DMS153 treated with DMSO at 0.1 percent for 48 hours (cell line): ENCODE results near the gene ZBTB17.
"Not testable (repeated sequence)": the region's sequence is repeated elsewhere in the genome, so short reads cannot be mapped to it uniquely, and the experiment has no call there.

Source experiments
- DNase-seq: peaks from one replicate; lab custom pipeline; 2025; ENCODE audit not compliant: unreplicated experiment; lab: John Stamatoyannopoulos, UW

The ZBTB17 gene

DNA sequence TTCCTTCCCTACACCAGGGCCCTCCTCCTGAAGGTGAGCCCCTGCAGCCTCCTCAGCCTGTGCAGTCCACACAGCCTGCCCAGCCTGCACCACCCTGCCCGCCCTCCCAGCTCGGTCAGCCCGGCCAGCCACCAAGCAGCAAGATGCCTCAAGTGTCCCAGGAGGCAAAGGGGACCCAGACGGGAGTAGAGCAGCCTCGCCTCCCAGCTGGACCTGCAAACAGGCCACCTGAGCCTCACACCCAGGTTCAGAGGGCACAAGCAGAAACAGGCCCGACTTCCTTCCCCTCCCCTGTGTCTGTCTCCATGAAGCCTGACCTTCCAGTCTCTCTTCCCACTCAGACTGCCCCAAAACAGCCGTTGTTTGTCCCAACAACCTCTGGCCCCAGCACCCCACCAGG, 38.8 kb downstream of the ZBTB17 start:
- no peak for DNase-seq

- DNase-seq: no peak
These were observed 39.9 kb downstream of the ZBTB17 start for GRCh38 chr1:15936025-15936424.

DNA sequence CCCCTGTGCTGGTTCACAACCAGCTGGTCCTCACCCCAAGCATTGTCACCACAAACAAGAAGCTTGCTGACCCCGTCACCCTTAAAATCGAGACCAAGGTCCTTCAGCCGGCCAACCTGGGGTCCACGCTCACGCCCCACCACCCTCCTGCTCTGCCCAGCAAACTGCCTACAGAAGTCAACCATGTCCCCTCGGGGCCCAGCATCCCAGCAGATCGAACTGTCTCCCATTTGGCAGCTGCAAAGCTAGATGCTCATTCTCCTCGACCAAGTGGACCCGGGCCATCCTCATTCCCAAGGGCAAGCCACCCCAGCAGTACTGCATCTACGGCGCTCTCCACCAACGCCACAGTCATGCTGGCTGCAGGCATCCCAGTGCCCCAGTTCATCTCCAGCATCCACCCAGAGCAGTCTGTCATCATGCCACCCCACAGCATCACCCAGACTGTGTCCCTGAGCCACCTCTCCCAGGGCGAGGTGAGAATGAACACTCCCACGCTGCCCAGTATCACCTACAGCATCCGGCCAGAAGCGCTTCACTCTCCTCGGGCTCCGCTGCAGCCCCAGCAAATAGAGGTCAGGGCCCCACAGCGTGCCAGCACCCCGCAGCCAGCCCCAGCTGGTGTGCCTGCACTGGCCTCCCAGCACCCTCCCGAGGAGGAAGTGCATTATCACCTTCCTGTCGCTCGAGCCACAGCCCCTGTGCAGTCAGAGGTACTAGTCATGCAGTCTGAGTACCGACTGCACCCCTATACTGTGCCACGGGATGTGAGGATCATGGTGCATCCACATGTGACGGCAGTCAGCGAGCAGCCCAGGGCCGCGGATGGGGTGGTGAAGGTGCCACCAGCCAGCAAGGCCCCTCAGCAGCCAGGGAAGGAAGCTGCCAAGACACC, 40.6 kb downstream of the ZBTB17 start:
- DNase-seq: no peak

- no peak for DNase-seq
These were observed 41.5 kb downstream of the ZBTB17 start for GRCh38 chr1:15934211-15935055.

- no peak for DNase-seq
These were observed 42.2 kb downstream of the ZBTB17 start for GRCh38 chr1:15933684-15934083.

GRCh38 chr1:15932612-15933011, 43.3 kb downstream of the ZBTB17 start:
- DNase-seq: no peak

DNA sequence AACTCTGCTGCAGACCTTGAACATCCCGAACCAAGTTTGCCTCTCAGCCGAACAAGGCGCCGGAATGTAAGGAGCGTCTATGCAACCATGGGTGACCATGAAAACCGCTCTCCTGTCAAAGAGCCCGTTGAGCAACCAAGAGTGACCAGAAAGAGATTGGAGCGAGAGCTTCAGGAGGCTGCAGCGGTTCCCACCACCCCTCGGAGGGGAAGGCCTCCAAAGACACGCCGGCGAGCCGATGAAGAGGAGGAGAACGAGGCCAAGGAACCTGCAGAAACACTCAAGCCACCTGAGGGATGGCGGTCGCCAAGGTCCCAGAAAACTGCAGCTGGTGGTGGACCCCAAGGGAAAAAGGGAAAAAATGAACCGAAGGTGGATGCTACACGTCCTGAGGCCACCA, 44.0 kb downstream of the ZBTB17 start:
- no peak for DNase-seq

DNA sequence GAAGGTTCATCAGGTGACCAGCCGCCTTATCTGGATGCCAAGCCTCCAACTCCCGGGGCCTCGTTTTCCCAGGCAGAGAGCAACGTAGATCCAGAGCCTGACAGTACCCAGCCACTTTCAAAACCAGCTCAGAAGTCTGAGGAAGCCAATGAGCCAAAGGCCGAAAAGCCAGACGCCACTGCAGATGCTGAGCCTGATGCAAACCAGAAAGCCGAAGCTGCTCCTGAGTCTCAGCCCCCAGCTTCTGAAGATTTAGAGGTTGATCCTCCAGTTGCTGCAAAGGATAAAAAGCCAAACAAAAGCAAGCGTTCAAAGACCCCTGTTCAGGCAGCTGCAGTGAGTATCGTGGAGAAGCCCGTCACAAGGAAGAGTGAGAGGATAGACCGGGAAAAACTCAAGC, 44.5 kb downstream of the ZBTB17 start:
- DNase-seq: no peak

- no peak for DNase-seq
These were observed 46.6 kb downstream of the ZBTB17 start for GRCh38 chr1:15928971-15929965.

DNA sequence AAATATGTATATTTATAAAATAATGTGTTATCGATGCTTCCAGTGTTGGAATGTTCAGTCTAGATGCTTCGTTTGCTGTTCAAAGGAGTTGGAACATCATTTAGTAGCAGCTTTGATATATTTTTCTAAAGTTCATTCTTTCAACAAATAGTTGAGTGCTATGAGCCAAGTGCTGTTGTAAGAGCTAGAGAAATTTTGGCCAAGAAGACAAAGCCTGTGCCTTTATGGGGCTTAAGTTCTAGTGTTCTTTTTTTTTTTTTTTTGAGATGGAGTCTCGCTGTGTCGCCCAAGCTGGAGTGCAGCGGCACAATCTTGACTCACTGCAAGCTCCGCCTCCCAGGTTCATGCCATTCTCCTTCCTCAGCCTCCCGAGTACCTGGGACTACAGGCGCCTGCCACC, 49.5 kb downstream of the ZBTB17 start:
- not testable (repeated sequence) for DNase-seq

GRCh38 chr1:15923241-15923640, 52.7 kb downstream of the ZBTB17 start:
- no peak for DNase-seq

DNA sequence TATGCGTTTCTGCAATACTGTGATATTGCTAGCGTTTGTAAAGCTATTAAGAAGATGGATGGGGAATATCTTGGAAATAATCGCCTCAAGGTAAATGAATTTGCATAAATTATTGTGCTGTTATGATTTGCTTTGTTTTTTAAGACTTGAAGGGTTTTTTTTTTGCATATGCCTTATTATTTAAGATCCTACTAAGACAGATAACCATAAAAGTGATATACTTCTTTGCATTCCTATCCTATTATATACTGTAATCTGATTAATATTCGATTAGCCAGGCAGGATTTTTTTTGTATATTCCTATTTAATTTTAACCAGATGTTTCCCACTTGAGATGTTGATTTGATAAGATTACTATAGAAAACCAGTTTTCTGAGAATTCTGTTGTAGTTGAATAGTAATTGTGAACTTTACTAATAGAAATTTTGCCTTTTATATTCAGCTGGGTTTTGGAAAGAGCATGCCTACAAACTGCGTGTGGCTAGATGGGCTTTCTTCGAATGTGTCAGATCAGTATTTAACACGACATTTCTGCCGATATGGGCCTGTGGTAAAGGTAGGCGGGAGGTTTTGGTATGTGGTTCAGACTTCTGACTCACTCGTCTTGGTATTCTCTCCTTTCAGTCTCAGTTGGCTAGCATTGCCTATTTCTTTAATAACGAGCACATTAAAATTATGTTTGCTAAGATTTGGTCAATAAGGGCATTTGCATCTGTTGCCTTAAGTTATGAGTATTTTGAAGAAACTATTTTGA, 56.8 kb downstream of the ZBTB17 start:
- DNase-seq: no peak

DNA sequence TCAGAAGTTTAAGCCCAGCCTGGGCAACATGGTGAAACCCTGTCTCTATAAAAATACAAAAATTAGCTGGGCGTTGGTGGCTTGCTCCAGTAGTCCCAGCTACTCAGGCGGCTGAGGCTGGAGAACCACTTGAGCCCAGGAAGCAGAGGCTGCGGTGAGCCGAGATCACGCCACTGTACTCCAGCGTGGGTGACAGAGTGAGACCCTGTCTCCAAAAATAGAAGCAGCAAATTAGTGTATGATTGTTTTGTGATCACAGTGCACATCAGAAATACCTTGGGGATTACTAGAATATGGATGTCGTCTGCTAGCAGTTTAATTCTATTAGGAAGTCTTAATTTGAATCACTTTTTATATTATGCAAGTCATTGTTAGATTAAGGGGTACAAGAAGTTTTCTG, 59.0 kb downstream of the ZBTB17 start:
- DNase-seq: no peak

DNA sequence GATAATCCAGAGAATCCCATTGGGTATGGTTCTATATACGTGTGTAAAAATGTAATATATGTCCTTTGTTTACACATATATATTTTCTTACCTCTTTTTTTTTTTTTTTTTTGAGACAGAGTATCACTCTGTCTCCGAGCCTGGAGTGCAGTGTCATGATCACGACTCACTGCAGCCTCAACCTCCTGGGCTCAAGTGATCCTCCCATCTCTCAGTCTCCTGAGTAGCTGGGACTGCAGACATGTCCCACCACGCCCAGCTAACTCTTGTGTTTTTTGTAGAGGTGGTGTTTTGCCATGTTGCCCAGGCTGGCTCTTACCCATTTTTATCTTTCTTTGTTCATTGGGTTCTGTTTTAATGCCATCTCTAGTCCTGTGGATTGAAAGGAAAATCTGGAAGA, 59.5 kb downstream of the ZBTB17 start:
- DNase-seq: no peak

DNA sequence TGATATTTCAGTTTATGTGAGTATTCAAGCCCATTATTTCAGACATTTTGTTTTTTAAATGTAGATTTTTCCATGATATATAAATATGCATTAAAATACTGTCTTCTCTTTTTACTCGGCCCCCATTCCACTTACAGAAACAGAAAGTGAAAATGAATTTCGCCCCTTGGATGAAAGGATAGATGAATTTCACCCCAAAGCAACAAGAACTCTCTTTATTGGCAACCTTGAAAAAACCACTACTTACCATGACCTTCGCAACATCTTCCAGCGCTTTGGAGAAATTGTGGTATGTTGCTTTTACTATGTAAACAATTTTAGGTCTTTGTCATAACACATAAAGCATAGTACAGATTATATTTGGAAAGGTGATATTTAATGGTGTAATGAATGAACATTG, 59.9 kb downstream of the ZBTB17 start:
- DNase-seq: no peak

DNA sequence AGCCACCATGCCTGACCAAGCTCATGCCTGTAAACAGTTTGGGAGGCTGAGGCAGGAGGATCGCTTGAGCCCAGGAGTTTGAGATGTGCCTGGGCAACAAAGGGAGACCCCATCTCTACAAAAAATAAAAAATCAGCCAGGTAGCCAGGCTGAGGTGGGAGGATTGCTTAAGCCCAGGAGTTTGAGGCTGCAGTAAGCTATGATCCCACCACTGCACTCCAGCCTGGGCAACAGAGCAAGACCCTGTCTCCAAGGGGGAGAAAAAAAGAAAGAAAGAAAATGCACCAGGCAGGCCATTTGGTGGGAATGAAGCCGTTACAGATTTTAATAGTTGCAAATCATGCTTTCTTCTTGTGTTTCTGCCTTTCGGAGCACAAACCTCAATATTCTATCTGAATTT, 62.3 kb downstream of the ZBTB17 start:
- not testable (repeated sequence) for DNase-seq

DNA sequence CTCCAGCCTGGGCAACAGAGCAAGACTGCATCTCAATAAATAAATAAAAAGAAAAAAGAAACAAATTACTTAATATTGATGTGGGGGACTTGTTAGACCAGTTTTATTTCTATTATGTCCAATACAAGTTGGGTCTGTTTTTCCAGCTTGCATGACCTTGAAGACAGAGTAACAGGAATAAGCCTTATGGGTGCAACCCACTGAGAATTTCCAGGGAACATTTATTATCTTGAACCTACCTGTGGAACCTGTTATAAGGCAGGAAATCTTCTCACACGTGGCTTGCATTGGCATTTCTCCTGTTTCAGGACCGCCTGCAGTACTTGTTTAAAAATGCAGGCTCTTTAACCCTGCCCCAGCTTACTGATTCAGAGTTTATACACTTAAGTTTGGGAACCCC, 64.0 kb downstream of the ZBTB17 start:
- no peak for DNase-seq

DNA sequence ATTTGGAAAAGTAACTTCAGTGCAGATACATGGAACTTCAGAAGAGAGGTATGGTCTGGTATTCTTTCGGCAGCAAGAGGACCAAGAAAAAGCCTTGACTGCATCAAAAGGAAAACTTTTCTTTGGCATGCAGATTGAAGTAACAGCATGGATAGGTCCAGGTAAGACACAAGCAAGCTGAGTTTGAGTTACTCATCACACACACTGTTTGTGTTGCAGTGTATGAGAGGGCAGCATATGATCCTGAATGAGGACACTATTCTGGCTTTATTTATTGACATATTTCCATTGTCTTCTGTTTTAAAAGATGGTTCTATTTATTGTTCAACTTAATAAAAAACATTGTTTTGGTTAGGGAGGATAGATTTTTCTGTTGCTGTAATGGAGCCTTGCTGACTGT, 64.8 kb downstream of the ZBTB17 start:
- no peak for DNase-seq

- DNase-seq: no peak
These were observed 67.3 kb downstream of the ZBTB17 start for GRCh38 chr1:15908597-15908996.

GRCh38 chr1:15902882-15903281, 73.0 kb downstream of the ZBTB17 start:
- no peak for DNase-seq
